Neuronal stem cell (in vitro differentiated cells): ENCODE data around the gene CACNG6. TPM values are rescaled to one million over a fixed set of nuclear protein-coding genes. Genes with fewer than 3 reads are reported as not detected.

ENCODE experiments used
- DNase-seq: peaks from one replicate; pipeline ENCODE4 v3.0.0-alpha.2; 2013; ENCODE audit warnings: low spot score
- H2AFZ ChIP-seq: one replicate; pipeline ENCODE4 v1.6.1; 2013; ENCODE audit warnings: mild to moderate bottlenecking, low read length, inconsistent platforms
- H2AK5ac ChIP-seq: 2 replicates; pipeline ENCODE4 v1.6.1; 2013; ENCODE audit warnings: low read depth, mild to moderate bottlenecking, inconsistent platforms, low read length, moderate library complexity, mixed read lengths
- H2BK120ac ChIP-seq: 2 replicates; pipeline ENCODE4 v1.6.1; 2013; ENCODE audit warnings: low read depth, mild to moderate bottlenecking, inconsistent platforms, low read length, moderate library complexity, mixed read lengths
- H2BK12ac ChIP-seq: one replicate; pipeline ENCODE4 v1.6.1; 2013; ENCODE audit warnings: low read length, inconsistent platforms
- H2BK15ac ChIP-seq: 2 replicates; pipeline ENCODE4 v1.6.1; 2013; ENCODE audit warnings: mild to moderate bottlenecking, low read length, inconsistent platforms, mixed read lengths
- H2BK5ac ChIP-seq: one replicate; pipeline ENCODE4 v1.6.1; 2013; ENCODE audit warnings: inconsistent platforms, mild to moderate bottlenecking, low read length, moderate library complexity
- H3K14ac ChIP-seq: one replicate; pipeline ENCODE4 v1.6.1; 2013; ENCODE audit warnings: low read length, inconsistent platforms
- H3K18ac ChIP-seq: 2 replicates; pipeline ENCODE4 v1.6.1; 2013; ENCODE audit warnings: low read length, inconsistent platforms
- H3K23ac ChIP-seq: 2 replicates; pipeline ENCODE4 v1.6.1; 2013; ENCODE audit warnings: low read depth, mild to moderate bottlenecking, mixed read lengths, low read length, inconsistent platforms; ENCODE audit not compliant: poor library complexity
- H3K27ac ChIP-seq: replicated peaks from 3 replicates; pipeline ENCODE4 v1.5.1; 2013; ENCODE audit warnings: low read length, inconsistent platforms
- H3K27me3 ChIP-seq, 3 experiments: 2 replicates each; pipeline ENCODE4 v1.6.1; 2013; ENCODE audit warnings: low read length in 3 of 3, mild to moderate bottlenecking in 2 of 3, inconsistent platforms in 1 of 3, low read depth in 1 of 3, mixed read lengths in 1 of 3, moderate library complexity in 1 of 3; ENCODE audit not compliant: control insufficient read depth in 3 of 3, insufficient read depth in 3 of 3
- H3K36me3 ChIP-seq, 2 donors: replicated peaks in 1 of 2; 2 replicates each; pipeline ENCODE4 v1.6.1; 2013; ENCODE audit warnings: low read length in 2 of 2; ENCODE audit not compliant: control insufficient read depth in 2 of 2, insufficient read depth in 2 of 2
- H3K4ac ChIP-seq: 2 replicates; pipeline ENCODE4 v1.6.1; 2013; ENCODE audit warnings: inconsistent platforms, mild to moderate bottlenecking, low read length, moderate library complexity
- H3K4me1 ChIP-seq, 2 donors: 1 replicate in 1 of 2; 2 replicates in 1 of 2; pipeline ENCODE4 v1.6.1; 2013; ENCODE audit warnings: low read length in 2 of 2, low read depth in 1 of 2; ENCODE audit not compliant: control insufficient read depth in 2 of 2, insufficient read depth in 1 of 2
- H3K4me2 ChIP-seq: one replicate; pipeline ENCODE4 v1.6.1; 2013; ENCODE audit warnings: mild to moderate bottlenecking, low read length, inconsistent platforms; ENCODE audit not compliant: insufficient read depth, poor library complexity, severe bottlenecking
- H3K4me3 ChIP-seq, 2 donors: 2 replicates each; pipeline ENCODE4 v1.5.1; 2013; ENCODE audit warnings: low read length in 2 of 2, mild to moderate bottlenecking in 2 of 2, inconsistent platforms in 1 of 2, moderate library complexity in 1 of 2
- H3K79me1 ChIP-seq: one replicate; pipeline ENCODE4 v1.6.1; 2013; ENCODE audit warnings: low read depth, mild to moderate bottlenecking, inconsistent platforms, low read length, moderate library complexity
- H3K9ac ChIP-seq: one replicate; pipeline ENCODE4 v1.6.1; 2013; ENCODE audit warnings: mild to moderate bottlenecking, low read depth, low read length, inconsistent platforms; ENCODE audit not compliant: poor library complexity
- H3K9me3 ChIP-seq, 2 donors: replicated peaks in 1 of 2; 2 replicates each; pipeline versions ENCODE3 to v1.6.1; 2013; ENCODE audit warnings: low read length in 2 of 2, mild to moderate bottlenecking in 2 of 2, inconsistent platforms in 1 of 2, low read depth in 1 of 2, mixed read lengths in 1 of 2, moderate library complexity in 1 of 2; ENCODE audit not compliant: control insufficient read depth in 2 of 2, insufficient read depth in 1 of 2
- H4K8ac ChIP-seq: one replicate; pipeline ENCODE4 v1.6.1; 2013; ENCODE audit warnings: low read depth, mild to moderate bottlenecking, inconsistent platforms, low read length, moderate library complexity
- H4K91ac ChIP-seq: one replicate; pipeline ENCODE4 v1.6.1; 2013; ENCODE audit warnings: low read length, low read depth, mild to moderate bottlenecking, inconsistent platforms; ENCODE audit not compliant: poor library complexity
- WGBS, 2 donors: extraction: QIAGEN DNeasy Blood & Tissue Kit; methylation state at CpG; one replicate each; pipeline ENCODE4 v1.1.7; 2013; ENCODE audit warnings: missing lambda C conversion rate in 2 of 2, mixed read lengths in 1 of 2; ENCODE audit not compliant: insufficient read length in 2 of 2, insufficient replicate concordance in 1 of 2; ENCODE audit errors: extremely low coverage in 2 of 2; 5-methylcytosine and 5-hydroxymethylcytosine counted together
- polyA plus RNA-seq, 2 experiments: library from polyadenylated mRNA; stranded (reverse); fragments of 200-250 nt; gene quantifications; one replicate each; pipeline ENCODE4 v1.2.3, GENCODE V29; 2013

The CACNG6 gene, protein sequence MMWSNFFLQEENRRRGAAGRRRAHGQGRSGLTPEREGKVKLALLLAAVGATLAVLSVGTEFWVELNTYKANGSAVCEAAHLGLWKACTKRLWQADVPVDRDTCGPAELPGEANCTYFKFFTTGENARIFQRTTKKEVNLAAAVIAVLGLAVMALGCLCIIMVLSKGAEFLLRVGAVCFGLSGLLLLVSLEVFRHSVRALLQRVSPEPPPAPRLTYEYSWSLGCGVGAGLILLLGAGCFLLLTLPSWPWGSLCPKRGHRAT
- polyA plus RNA-seq (2013, experiment 1 of 2), result 4.0 TPM
- polyA plus RNA-seq (2013, experiment 2 of 2), result 3.9 TPM

DNA sequence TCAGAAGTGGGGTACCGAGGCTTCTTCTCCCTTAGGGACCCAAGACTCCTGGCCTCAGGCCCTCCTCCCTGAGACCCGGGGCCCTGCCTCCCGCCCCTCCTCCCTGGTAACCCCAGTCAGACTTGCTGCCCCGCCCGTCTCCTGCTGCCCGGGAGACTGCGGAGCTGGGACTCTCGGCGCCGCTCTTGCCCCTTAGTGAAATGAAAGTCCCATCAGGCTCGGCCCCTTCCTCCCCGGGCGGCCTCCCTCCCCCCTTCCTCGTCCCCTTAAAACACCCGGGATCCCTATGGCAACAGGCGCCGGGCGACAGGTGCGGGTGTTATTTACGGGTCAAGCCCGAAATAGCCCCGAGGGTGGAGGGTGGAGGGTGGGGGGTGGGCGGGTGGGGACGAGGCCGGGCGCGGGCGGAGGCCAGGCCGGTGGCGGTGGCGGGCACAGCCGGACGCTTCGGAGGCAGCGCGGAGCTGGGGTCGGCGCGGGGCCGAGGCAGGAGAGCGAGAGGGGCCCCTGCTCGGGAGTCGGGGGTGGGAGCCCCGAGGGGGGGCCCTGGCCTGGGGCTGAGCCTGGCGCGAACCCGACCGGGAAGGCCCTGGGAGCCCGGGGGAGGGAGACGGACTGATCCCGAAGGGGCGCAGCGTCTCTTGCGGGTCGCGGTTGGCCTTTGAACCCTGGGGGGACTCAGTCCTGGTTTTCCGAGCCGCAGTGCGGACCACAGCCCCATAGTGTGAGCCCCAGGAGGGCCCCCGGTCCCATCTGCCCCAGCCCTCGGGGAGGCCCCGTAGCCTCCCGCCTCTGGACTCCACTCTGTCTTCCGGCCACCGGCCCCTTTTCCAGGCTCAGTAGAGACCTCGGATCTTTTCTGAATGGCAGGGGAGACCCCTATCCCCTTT, at the start of gene CACNG6:
Gene CACNG6 (plus strand): TSS at position 414 of the 890 bp plus-strand sequence. CDS start 1,241 bp downstream, outside the sequence.
- H3K79me1 ChIP-seq, result no peaks in the 10 kb centered on the region
- H4K8ac ChIP-seq, result no peak within 1 kb of the TSS
- H3K27me3 ChIP-seq, result peaks cover 0 to 8% (median 0%) of the 10 kb centered on the region in 3 experiments
- peak within 1 kb of the TSS; percentile 89 for H2AFZ ChIP-seq
- DNase-seq, result peak; percentile 43
- peak within 1 kb of the TSS; percentile 62 for H2BK15ac ChIP-seq
- H2AK5ac ChIP-seq, result peak within 1 kb of the TSS; percentile 95
- no peak within 1 kb of the TSS for H3K23ac ChIP-seq
- no peak within 1 kb of the TSS for H3K14ac ChIP-seq
- no peak within 1 kb of the TSS for H3K4ac ChIP-seq
- H4K91ac ChIP-seq, result no peak within 1 kb of the TSS
- H2BK12ac ChIP-seq, result no peak within 1 kb of the TSS
- no peak within 1 kb of the TSS for H3K27ac ChIP-seq
- peak within 1 kb of the TSS; percentile 98 for H3K18ac ChIP-seq
- WGBS, 2 donors, result no CpG with 5 or more reads among the region's 66 CpGs
- peak within 1 kb of the TSS; percentile 42 to 66 for H3K4me3 ChIP-seq
- H3K9me3 ChIP-seq, result no peaks in the 10 kb centered on the region
- peaks cover 3 to 14% of the 10 kb centered on the region in 2 donors for H3K4me1 ChIP-seq
- H2BK120ac ChIP-seq, result peak within 1 kb of the TSS; percentile 58
- H3K4me2 ChIP-seq, result peak within 1 kb of the TSS; percentile 67
- H2BK5ac ChIP-seq, result peak within 1 kb of the TSS; percentile 85
- H3K9ac ChIP-seq, result peak within 1 kb of the TSS; percentile 33
- H3K36me3 ChIP-seq, result no peaks in the 10 kb centered on the region

DNA sequence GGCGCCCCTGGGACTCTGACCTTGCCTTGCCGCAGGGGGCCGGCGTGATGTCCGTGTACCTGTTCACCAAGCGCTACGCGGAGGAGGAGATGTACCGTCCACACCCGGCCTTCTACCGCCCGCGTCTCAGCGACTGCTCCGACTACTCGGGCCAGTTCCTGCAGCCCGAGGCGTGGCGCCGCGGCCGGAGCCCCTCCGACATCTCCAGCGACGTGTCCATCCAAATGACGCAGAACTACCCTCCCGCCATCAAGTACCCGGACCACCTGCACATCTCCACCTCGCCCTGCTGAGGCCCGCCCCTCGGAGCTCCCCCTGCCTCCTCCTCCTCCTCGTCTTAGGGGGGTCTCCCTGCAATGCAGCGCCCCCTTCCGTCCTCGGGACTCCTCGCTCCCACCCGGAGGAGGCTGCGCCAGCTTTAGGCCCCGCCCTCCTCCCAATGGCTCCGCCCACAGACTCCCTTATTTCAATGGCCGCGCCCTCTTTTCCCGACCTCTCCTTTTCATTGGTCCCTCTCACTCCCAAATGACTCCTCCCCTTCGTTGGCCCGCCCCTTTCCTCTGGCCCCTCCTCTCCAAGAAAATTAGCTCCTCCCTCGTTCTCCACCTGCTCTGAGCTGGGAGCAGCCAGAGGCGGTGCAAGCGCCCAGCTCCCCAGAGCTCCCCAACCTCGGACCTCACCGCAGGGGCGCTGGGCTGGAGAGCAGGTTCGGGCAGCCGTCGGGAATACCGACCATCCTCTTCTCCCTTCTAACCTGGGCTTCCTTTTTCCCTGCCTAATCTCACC, 49.2 kb upstream of the CACNG6 start:
- peak overlapping the region; percentile 79 for H3K18ac ChIP-seq
- peak; percentile 93 for DNase-seq

DNA sequence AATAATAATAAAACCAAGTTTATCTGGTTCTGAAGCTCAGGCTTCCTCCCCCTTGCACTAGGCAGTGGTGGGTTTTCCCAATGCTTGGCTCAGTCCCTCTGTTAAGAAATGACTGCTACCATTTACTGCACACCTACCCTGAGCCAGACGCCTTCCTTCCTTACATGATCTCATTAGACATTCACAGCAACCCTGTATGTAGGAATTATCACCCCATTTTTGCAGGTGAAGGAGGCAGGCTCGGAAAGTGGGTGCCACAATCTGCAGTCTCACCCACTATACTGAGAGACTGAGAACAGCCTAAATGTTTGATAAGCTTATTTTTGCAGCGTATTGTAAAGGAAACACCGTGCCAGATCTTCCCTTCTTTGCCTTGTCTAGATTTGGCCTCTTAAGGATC, 47.0 kb upstream of the CACNG6 start:
- Histone ChIP-seq H3K14ac (no peak overlapping the region), H3K79me1 (no peaks in the 10 kb centered on the region), H2AFZ (no peak overlapping the region), H2BK5ac (no peak overlapping the region), H3K9me3 (peaks cover 0 to 5% of the 10 kb centered on the region in 2 donors), H3K4me1 (peaks cover 0 to 9% of the 10 kb centered on the region in 2 donors), H2BK15ac (no peak overlapping the region), H3K9ac (no peak overlapping the region), H3K36me3 (peaks cover 6 to 35% of the 10 kb centered on the region in 2 donors), H3K27me3 (peaks cover 0 to 10% (median 0%) of the 10 kb centered on the region in 3 experiments), H3K4me3 (no peak overlapping the region), H3K27ac (no peak overlapping the region), H4K91ac (no peak overlapping the region), H3K18ac (no peak overlapping the region), H3K4ac (no peak overlapping the region), H4K8ac (no peak overlapping the region), H2AK5ac (no peak overlapping the region), H2BK120ac (no peak overlapping the region), H2BK12ac (no peak overlapping the region), H3K4me2 (no peak overlapping the region), H3K23ac (no peak overlapping the region)
- DNase-seq, result no peak
- no CpG with 5 or more reads among the region's 4 CpGs for WGBS, 2 donors

More for the DNA sequence above, 49.2 kb upstream of the CACNG6 start:
- H3K27me3 ChIP-seq, result peaks cover 0 to 10% (median 0%) of the 10 kb centered on the region in 3 experiments
- no peak overlapping the region for H2BK15ac ChIP-seq
- no peaks in the 10 kb centered on the region for H3K79me1 ChIP-seq
- H2BK120ac ChIP-seq, result peak overlapping the region; percentile 2
- no peak overlapping the region for H4K91ac ChIP-seq
- no peak overlapping the region for H3K23ac ChIP-seq
- H2BK12ac ChIP-seq, result no peak overlapping the region
- peak overlapping the region in 1 of 2 donors; percentile 58 for H3K4me3 ChIP-seq
- peak overlapping the region; percentile 67 for H3K14ac ChIP-seq
- peak overlapping the region; percentile 40 for H2AK5ac ChIP-seq
- peak overlapping the region; percentile 35 for H2BK5ac ChIP-seq
- peaks cover 0 to 9% of the 10 kb centered on the region in 2 donors for H3K4me1 ChIP-seq
- no peak overlapping the region for H4K8ac ChIP-seq
- no peak overlapping the region for H3K4ac ChIP-seq
- peak overlapping the region; percentile 53 for H3K4me2 ChIP-seq
- H3K9me3 ChIP-seq, result peaks cover 0 to 5% of the 10 kb centered on the region in 2 donors
- H2AFZ ChIP-seq, result no peak overlapping the region
- peaks cover 8 to 56% of the 10 kb centered on the region in 2 donors for H3K36me3 ChIP-seq
- no CpG with 5 or more reads among the region's 55 CpGs for WGBS, 2 donors
- H3K9ac ChIP-seq, result no peak overlapping the region
- no peak overlapping the region for H3K27ac ChIP-seq
